Adrenal gland (tissue), 12 donors: ENCODE data around the gene CFAP206. TPM values are rescaled to one million over a fixed set of nuclear protein-coding genes. Genes with fewer than 3 reads are reported as not detected.

Source experiments
- DNase-seq, 7 donors: peaks; one replicate each; pipeline ENCODE4 v3.0.0-alpha.2; 2019 to 2020
- H3K27ac ChIP-seq, 5 donors: fragments of 200-600 bp; sonication (generic) in 4 of 5; 1 replicate in 3 of 5; 2 replicates in 2 of 5; pipeline versions ENCODE4 v1.5.1 to v1.8.0; 2016 to 2020; ENCODE audit warnings: mild to moderate bottlenecking in 1 of 5
- H3K27me3 ChIP-seq: fragments of 200-600 bp; 2 replicates; pipeline ENCODE4 v1.8.0; 2021
- H3K36me3 ChIP-seq, 2 donors: fragments of 200-600 bp; replicated peaks in 1 of 2; 1 replicate in 1 of 2; 2 replicates in 1 of 2; pipeline versions ENCODE4 v1.5.1 to v1.8.0; 2018 to 2022
- H3K4me1 ChIP-seq, 2 donors: fragments of 200-600 bp; replicated peaks in 1 of 2; 1 replicate in 1 of 2; 2 replicates in 1 of 2; pipeline versions ENCODE4 v1.5.1 to v1.8.0; 2018 to 2021
- H3K4me3 ChIP-seq, 4 donors: fragments of 200-600 bp; sonication (generic) in 3 of 4; one replicate each; pipeline ENCODE4 v1.5.1; 2016 to 2018
- H3K9me3 ChIP-seq, 3 donors: fragments of 200-600 bp; sonication (generic) in 1 of 3; replicated peaks in 1 of 3; 1 replicate in 2 of 3; 2 replicates in 1 of 3; pipeline versions ENCODE4 v1.5.1 to v1.8.0; 2016 to 2021
- POLR2A ChIP-seq, 2 donors: fragments of 450-650 bp; IDR thresholded peaks; one replicate each; pipeline ENCODE4 v1.6.1; 2017; ENCODE audit warnings: antibody characterized with exemption in 2 of 2, mild to moderate bottlenecking in 2 of 2, moderate library complexity in 1 of 2
- WGBS, 4 donors: extraction: QIAGEN DNeasy Blood & Tissue Kit in 2 of 4; methylation state at CpG; one replicate each; pipeline versions ENCODE4 v1.1.5 to v1.1.7; 2013 to 2017; 5-methylcytosine and 5-hydroxymethylcytosine counted together
- intact Hi-C, 2 donors: fragments of 100-400 bp; cut with DNase I; formaldehyde crosslinking; loops; one replicate each; pipeline versions ENCODE4 v1.14.1 to v1.15.0; 2022 to 2023
- polyA plus RNA-seq, 3 donors: library from polyadenylated mRNA; stranded (reverse); fragments of 200-250 nt in 2 of 3; fragments of 350-450 nt in 1 of 3; fragmentation: Illumina TruSeq in 1 of 3; extraction: RNeasy Lipid Tissue Mini Kit (QIAGEN cat#74804) in 1 of 3; gene quantifications; one replicate each; pipeline ENCODE4 v1.2.3, GENCODE V29; 2013 to 2014
- total RNA-seq, 9 donors: library from RNA; depleted of rRNA in 4 of 9; stranded (reverse); fragments of >200 nt in 4 of 9; fragments of 120-200 nt in 1 of 9; fragmentation: NEBNext Ultra II Directional in 1 of 9; extraction: Animal tissue kit (Norgen Biotek cat#: 25700) in 1 of 9; gene quantifications; one replicate each; pipeline versions ENCODE4 v1.1.0 to v1.2.4, GENCODE V29; 2013 to 2023
- TF ChIP-seq, protein P1 (sequence below), 6 experiments: fragments of 450-650 bp in 4 of 6; fragments of 200-600 bp in 2 of 6; sonication (generic) in 1 of 6; IDR thresholded peaks; 1 replicate in 5 of 6; 2 replicates in 1 of 6; pipeline versions ENCODE4 v1.5.1 to v1.8.0; 2016 to 2021; ENCODE audit warnings: antibody characterized with exemption in 6 of 6, mild to moderate bottlenecking in 2 of 6, moderate library complexity in 1 of 6
- donor health status: healthy with polysubstance abuse.
- donor health status: Bipolar disorder and iron deficiency.
- donor health status: DM: yes; HTN: yes; CAD: no.
- donor health status: DM: no; HTN: no; CAD: no.
- donor health status: DM: no; HTN: no; CAD: no.
- donor health status: DM: yes; HTN: yes; CAD: no.

Gene CFAP206
- total and polyA plus RNA-seq, 12 donors: 0.09 to 1.6 (median 0.42) TPM

- no peak for DNase-seq
- Histone ChIP-seq H3K4me1 (no peaks in the 10 kb centered on the region), H3K9me3 (no peaks in the 10 kb centered on the region), H3K27me3 (no peaks in the 10 kb centered on the region), H3K36me3 (no peaks in the 10 kb centered on the region), H3K27ac (no peak overlapping the region), H3K4me3 (no peak overlapping the region)
- TF ChIP-seq POLR2A (IDR thresholded peaks at IDR 0.05): no peak
- TF ChIP-seq, protein P1, sequence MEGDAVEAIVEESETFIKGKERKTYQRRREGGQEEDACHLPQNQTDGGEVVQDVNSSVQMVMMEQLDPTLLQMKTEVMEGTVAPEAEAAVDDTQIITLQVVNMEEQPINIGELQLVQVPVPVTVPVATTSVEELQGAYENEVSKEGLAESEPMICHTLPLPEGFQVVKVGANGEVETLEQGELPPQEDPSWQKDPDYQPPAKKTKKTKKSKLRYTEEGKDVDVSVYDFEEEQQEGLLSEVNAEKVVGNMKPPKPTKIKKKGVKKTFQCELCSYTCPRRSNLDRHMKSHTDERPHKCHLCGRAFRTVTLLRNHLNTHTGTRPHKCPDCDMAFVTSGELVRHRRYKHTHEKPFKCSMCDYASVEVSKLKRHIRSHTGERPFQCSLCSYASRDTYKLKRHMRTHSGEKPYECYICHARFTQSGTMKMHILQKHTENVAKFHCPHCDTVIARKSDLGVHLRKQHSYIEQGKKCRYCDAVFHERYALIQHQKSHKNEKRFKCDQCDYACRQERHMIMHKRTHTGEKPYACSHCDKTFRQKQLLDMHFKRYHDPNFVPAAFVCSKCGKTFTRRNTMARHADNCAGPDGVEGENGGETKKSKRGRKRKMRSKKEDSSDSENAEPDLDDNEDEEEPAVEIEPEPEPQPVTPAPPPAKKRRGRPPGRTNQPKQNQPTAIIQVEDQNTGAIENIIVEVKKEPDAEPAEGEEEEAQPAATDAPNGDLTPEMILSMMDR (IDR thresholded peaks at IDR 0.05): no peak
- WGBS, 4 donors: 79 to 97% (median 90%) methylated on average over 3 of the region's 3 CpGs
- intact Hi-C loops: no loop called here
These were observed 40.9 kb upstream of the CFAP206 start for GRCh38 chr6:87366899-87367298.

GRCh38 chr6:87373377-87373776, 34.4 kb upstream of the CFAP206 start:
- H3K4me3 ChIP-seq: no peak overlapping the region
- WGBS, 4 donors: 91 to 97% (median 96%) methylated on average over 2 of the region's 2 CpGs
- intact Hi-C loops: no loop called here
- H3K9me3 ChIP-seq: no peaks in the 10 kb centered on the region
- H3K36me3 ChIP-seq: no peaks in the 10 kb centered on the region
- no peaks in the 10 kb centered on the region for H3K4me1 ChIP-seq
- no peak for DNase-seq
- TF ChIP-seq, protein P1 (IDR thresholded peaks at IDR 0.05): no peak
- TF ChIP-seq POLR2A (IDR thresholded peaks at IDR 0.05): no peak
- H3K27me3 ChIP-seq: no peaks in the 10 kb centered on the region
- H3K27ac ChIP-seq: no peak overlapping the region

DNA sequence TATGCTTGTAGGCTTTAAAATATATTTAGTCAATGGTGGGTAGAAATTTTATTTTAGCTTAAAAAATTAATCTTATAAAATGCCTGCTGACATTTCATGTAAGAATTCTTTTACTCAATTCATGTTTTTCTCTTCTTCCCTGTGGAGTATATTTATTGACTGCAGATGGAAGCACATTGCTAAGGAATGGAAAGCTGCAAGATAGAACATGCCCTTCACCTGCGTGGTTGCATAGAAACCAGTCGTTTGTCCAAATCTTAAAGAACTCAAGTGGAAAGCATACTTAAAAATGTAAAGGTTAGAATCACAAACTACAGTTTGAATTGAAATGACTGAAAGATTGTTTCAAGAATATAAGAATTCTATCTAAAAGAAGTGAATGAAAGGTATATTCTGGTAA, 32.5 kb upstream of the CFAP206 start:
- Histone ChIP-seq H3K27me3 (no peaks in the 10 kb centered on the region), H3K4me1 (no peaks in the 10 kb centered on the region), H3K9me3 (no peaks in the 10 kb centered on the region), H3K36me3 (no peaks in the 10 kb centered on the region), H3K27ac (no peak overlapping the region), H3K4me3 (no peak overlapping the region)
- no peak for TF ChIP-seq POLR2A (IDR thresholded peaks at IDR 0.05)
- TF ChIP-seq, protein P1 (IDR thresholded peaks at IDR 0.05): no peak
- 91 to 97% (median 96%) methylated on average over 2 of the region's 2 CpGs for WGBS, 4 donors
- DNase-seq: no peak
- intact Hi-C loops: no loop called here

GRCh38 chr6:87376643-87377042, 31.1 kb upstream of the CFAP206 start:
- H3K9me3 ChIP-seq: no peaks in the 10 kb centered on the region
- no peak overlapping the region for H3K4me3 ChIP-seq
- no peak for DNase-seq
- TF ChIP-seq POLR2A (IDR thresholded peaks at IDR 0.05): no peak
- 94 to 97% (median 96%) methylated on average over 2 of the region's 2 CpGs for WGBS, 4 donors
- H3K27me3 ChIP-seq: no peaks in the 10 kb centered on the region
- no peak overlapping the region for H3K27ac ChIP-seq
- no peaks in the 10 kb centered on the region for H3K36me3 ChIP-seq
- intact Hi-C loops: no loop called here
- H3K4me1 ChIP-seq: no peaks in the 10 kb centered on the region

DNA sequence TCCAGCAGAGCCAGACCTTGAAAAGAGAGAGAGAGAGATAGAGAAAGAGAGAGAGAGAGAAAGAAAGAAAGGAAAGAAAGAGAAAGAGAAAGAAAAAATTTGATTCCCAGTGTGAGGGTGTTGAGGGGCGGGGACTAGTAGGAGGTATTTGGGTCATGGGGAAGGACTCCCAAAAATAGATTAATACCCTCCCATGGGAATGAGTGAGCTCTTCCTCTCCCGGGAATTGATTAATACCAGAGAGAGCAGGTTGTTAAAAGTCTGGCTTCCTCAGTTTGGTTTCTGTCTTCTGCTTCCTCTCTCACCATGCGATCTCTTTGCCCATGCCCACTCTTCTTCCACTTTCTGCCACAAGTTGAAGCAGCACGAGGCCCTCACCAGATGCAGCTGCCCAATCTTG, 28.8 kb upstream of the CFAP206 start:
- WGBS, 4 donors: 55 to 68% (median 62%) methylated on average over 4 of the region's 4 CpGs
- H3K4me1 ChIP-seq: no peaks in the 10 kb centered on the region
- intact Hi-C loops: no loop called here
- no peak overlapping the region for H3K27ac ChIP-seq
- peak in 1 of 7 donors; percentile 14 for DNase-seq
- H3K4me3 ChIP-seq: peak overlapping the region in 1 of 4 donors; percentile 17
- no peaks in the 10 kb centered on the region for H3K9me3 ChIP-seq
- no peaks in the 10 kb centered on the region for H3K27me3 ChIP-seq
- no peaks in the 10 kb centered on the region for H3K36me3 ChIP-seq
- no peak for TF ChIP-seq POLR2A (IDR thresholded peaks at IDR 0.05)
- TF ChIP-seq, protein P1 (IDR thresholded peaks at IDR 0.05): no peak
